Right lobe of liver (tissue), 6 donors: ENCODE results near the gene PTPN1. TPM values are rescaled to one million over a fixed set of nuclear protein-coding genes. Genes with fewer than 3 reads are reported as not detected.

Experiments
- ATAC-seq, 4 donors: fragments of 200-7000 bp; cut with Tn5 transposase; one replicate each; pipeline ENCODE4 v1.9.1; 2020; ENCODE audit warnings: mild to moderate bottlenecking in 4 of 4, moderate library complexity in 4 of 4
- DNase-seq, 3 donors: peaks; one replicate each; pipeline ENCODE4 v3.0.0-alpha.2; 2020
- H3K27ac ChIP-seq, 3 donors: fragments of 200-600 bp; one replicate each; pipeline ENCODE4 v1.8.0; 2022
- H3K27me3 ChIP-seq, 2 donors: fragments of 200-600 bp; one replicate each; pipeline ENCODE4 v1.8.0; 2022
- H3K36me3 ChIP-seq, 4 donors: fragments of 200-600 bp; sonication (generic) in 1 of 4; one replicate each; pipeline versions ENCODE4 v1.5.1 to v1.8.0; 2017 to 2022; ENCODE audit warnings: control low read depth in 1 of 4
- H3K4me1 ChIP-seq, 4 donors: fragments of 200-600 bp; sonication (generic) in 1 of 4; one replicate each; pipeline versions ENCODE4 v1.5.1 to v1.8.0; 2017 to 2022; ENCODE audit warnings: control low read depth in 1 of 4
- H3K4me3 ChIP-seq, 3 donors: fragments of 200-600 bp; one replicate each; pipeline ENCODE4 v1.8.0; 2022
- H3K9me3 ChIP-seq, 4 donors: fragments of 200-600 bp; sonication (generic) in 1 of 4; one replicate each; pipeline versions ENCODE4 v1.5.1 to v1.8.0; 2017 to 2022; ENCODE audit warnings: control low read depth in 1 of 4
- CTCF ChIP-seq, 4 donors: fragments of 200-600 bp in 3 of 4; fragments of 450-650 bp in 1 of 4; IDR thresholded peaks; one replicate each; pipeline versions ENCODE4 v1.5.1 to v1.8.0; 2016 to 2022; ENCODE audit warnings: antibody characterized with exemption in 4 of 4, mild to moderate bottlenecking in 2 of 4
- POLR2A ChIP-seq: fragments of 450-650 bp; IDR thresholded peaks from one replicate; pipeline ENCODE4 v1.6.1; 2017; ENCODE audit warnings: antibody characterized with exemption, mild to moderate bottlenecking
- WGBS: methylation state at CpG from one replicate; pipeline ENCODE4 v1.1.6; 2018; ENCODE audit warnings: low coverage, low lambda C conversion rate; ENCODE audit not compliant: insufficient coverage; ENCODE audit errors: missing lambda C conversion rate; 5-methylcytosine and 5-hydroxymethylcytosine counted together
- intact Hi-C, 2 donors: fragments of 100-400 bp; cut with DNase I; formaldehyde crosslinking; loops; one replicate each; pipeline versions ENCODE4 v1.11.2 to v1.14.1; 2022
- total RNA-seq, 6 experiments: library from RNA; depleted of rRNA in 2 of 6; stranded (reverse); fragments of >200 nt in 2 of 6; fragmentation: NEBNext Ultra II Directional in 3 of 6; extraction: Animal tissue kit (Norgen Biotek cat#: 25700) in 3 of 6; gene quantifications; one replicate each; pipeline versions ENCODE4 v1.1.0 to v1.2.4, GENCODE V29; 2016 to 2023
- donor health status: DM: no; HTN: yes; CAD: no.
- donor health status: DM: no; HTN: no; CAD: no.
- donor health status: DM: no; HTN: no; CAD: no.
- donor health status: DM: no; HTN: yes; CAD: no.
- donor health status: DM: no; HTN: yes; CAD: no.

The PTPN1 gene
- total RNA-seq, 6 experiments from 2014 or later = 9.5 to 14.9 (median 12.6) TPM

GRCh38 chr20:50534567-50534966 is 24.4 kb downstream of the PTPN1 start:
- peaks cover 0 to 5% (median 2%) of the 10 kb centered on the region in 4 donors for H3K4me1 ChIP-seq
- H3K27me3 ChIP-seq = no peaks in the 10 kb centered on the region
- no peak for TF ChIP-seq POLR2A
- TF ChIP-seq CTCF (IDR thresholded peaks at IDR 0.05) = no peak
- no peaks in the 10 kb centered on the region for H3K36me3 ChIP-seq
- no peak overlapping the region for H3K4me3 ChIP-seq
- intact Hi-C loops = no loop called here
- H3K27ac ChIP-seq = no peak overlapping the region
- no peak for DNase-seq
- H3K9me3 ChIP-seq = no peaks in the 10 kb centered on the region
- no peak for ATAC-seq
- WGBS = 64% methylated on average over 1 of the region's 1 CpG

- DNase-seq = no peak
- Histone ChIP-seq H3K4me1 (peaks cover 0 to 6% (median 2%) of the 10 kb centered on the region in 4 donors), H3K36me3 (no peaks in the 10 kb centered on the region), H3K4me3 (no peak overlapping the region), H3K27ac (no peak overlapping the region), H3K9me3 (no peaks in the 10 kb centered on the region), H3K27me3 (no peaks in the 10 kb centered on the region)
- intact Hi-C loops = no loop called here
- no peak for ATAC-seq
- no peak for TF ChIP-seq POLR2A
- no peak for TF ChIP-seq CTCF (IDR thresholded peaks at IDR 0.05)
- WGBS = 94% methylated on average over 8 of the region's 8 CpGs
Observed at GRCh38 chr20:50535162-50535561, 25.0 kb downstream of the PTPN1 start.

GRCh38 chr20:50536333-50536732 is 26.1 kb downstream of the PTPN1 start:
- DNase-seq (no peak), ATAC-seq (no peak)
- Histone ChIP-seq H3K27ac (no peak overlapping the region), H3K4me1 (peaks cover 0 to 11% (median 2%) of the 10 kb centered on the region in 4 donors), H3K4me3 (no peak overlapping the region), H3K36me3 (no peaks in the 10 kb centered on the region), H3K27me3 (no peaks in the 10 kb centered on the region), H3K9me3 (no peaks in the 10 kb centered on the region)
- 89% methylated on average over 4 of the region's 4 CpGs for WGBS
- intact Hi-C loops = no loop called here
- TF ChIP-seq CTCF (IDR thresholded peaks at IDR 0.05) (no peak), POLR2A (no peak)

- H3K27ac ChIP-seq = no peak overlapping the region
- no peaks in the 10 kb centered on the region for H3K27me3 ChIP-seq
- WGBS = 87% methylated on average over 6 of the region's 7 CpGs
- H3K36me3 ChIP-seq = no peaks in the 10 kb centered on the region
- H3K4me1 ChIP-seq = peaks cover 0 to 11% (median 2%) of the 10 kb centered on the region in 4 donors
- ATAC-seq (no peak), DNase-seq (no peak)
- no peak overlapping the region for H3K4me3 ChIP-seq
- no peaks in the 10 kb centered on the region for H3K9me3 ChIP-seq
- intact Hi-C loops = no loop called here
- TF ChIP-seq POLR2A (no peak), CTCF (IDR thresholded peaks at IDR 0.05) (no peak)
Observed at GRCh38 chr20:50537546-50538201, 27.5 kb downstream of the PTPN1 start.
